HepG2 (cell line): Measurements from ENCODE around the gene ZNF217. TPM values are rescaled to one million over a fixed set of nuclear protein-coding genes. Genes with fewer than 3 reads are reported as not detected.

Source experiments
- ATAC-seq: fragments of 200-7000 bp; cut with Tn5 transposase; 3 replicates; pipeline ENCODE4 v1.9.1; 2020; ENCODE audit warnings: mild to moderate bottlenecking, moderate library complexity
- BruUV-seq: library from RNA; stranded (reverse); fragments of 400-500 nt; replicated peaks from 2 replicates; lab custom pipeline; 2021; lab: Mats Ljungman, UMichigan
- CTCF ChIA-PET: fragments of 300-600 bp; formaldehyde crosslinking; extraction: SDS; loops from one replicate; lab custom pipeline; 2021; ENCODE audit warnings: low total read pairs, inconsistent platforms, low intra/inter-chr PET ratio; lab: Yijun Ruan, JAX
- POLR2A ChIA-PET: fragments of 350-600 bp; sonication (Branson Sonifier 250); formaldehyde crosslinking; loops from one replicate; lab custom pipeline; 2020; ENCODE audit warnings: antibody characterized with exemption, inconsistent platforms; lab: Yijun Ruan, JAX
- DNase-seq: peaks from one replicate; pipeline ENCODE4 v3.0.0-alpha.2; 2015; ENCODE audit warnings: low spot score
- FAIRE-seq: peaks from 3 replicates; lab custom pipeline; 2011; peaks lifted over from hg19 to GRCh38; lab: Jason Lieb, UNC
- H2AFZ ChIP-seq: one replicate; pipeline ENCODE4 v1.6.1; 2011; ENCODE audit warnings: low read length, inconsistent platforms
- H3K27ac ChIP-seq: fragments of 300-600 bp; 3 replicates; pipeline ENCODE4 v1.8.0; 2011; ENCODE audit warnings: mixed run types, mild to moderate bottlenecking, mixed read lengths, low read length, inconsistent platforms; ENCODE audit not compliant: insufficient read depth; ENCODE audit errors: extremely low read length
- H3K27me3 ChIP-seq, 2 experiments: fragments of 200-600 bp in 1 of 2; 2 replicates in 1 of 2; 3 replicates in 1 of 2; pipeline versions ENCODE4 v1.6.0 to v1.8.0; 2011; ENCODE audit warnings: low read length in 2 of 2, mild to moderate bottlenecking in 2 of 2, moderate library complexity in 2 of 2, inconsistent platforms in 1 of 2; ENCODE audit not compliant: insufficient read depth in 2 of 2, control insufficient read depth in 1 of 2
- H3K36me3 ChIP-seq, 2 experiments: fragments of 200-600 bp in 1 of 2; replicated peaks in 1 of 2; 2 replicates in 1 of 2; 3 replicates in 1 of 2; pipeline versions ENCODE4 v1.5.1 to v1.8.0; 2011; ENCODE audit warnings: low read length in 2 of 2, inconsistent platforms in 1 of 2; ENCODE audit not compliant: insufficient read depth in 2 of 2, control insufficient read depth in 1 of 2
- H3K4me1 ChIP-seq: 2 replicates; pipeline ENCODE4 v1.5.1; 2012; ENCODE audit warnings: low read length, inconsistent platforms; ENCODE audit not compliant: insufficient read depth
- H3K4me2 ChIP-seq: 2 replicates; pipeline ENCODE4 v1.6.0; 2011; ENCODE audit warnings: low read depth, low read length, inconsistent platforms
- H3K4me3 ChIP-seq, 3 experiments: fragments of 200-600 bp in 1 of 3; sonication (generic), shearing (Covaris generic) in 1 of 3; replicated peaks in 1 of 3; 2 replicates each; pipeline ENCODE4 v1.5.1; 2011 to 2016; ENCODE audit warnings: low read length in 3 of 3, inconsistent platforms in 2 of 3, low read depth in 2 of 3, mild to moderate bottlenecking in 2 of 3, control low read depth in 1 of 3, mixed read lengths in 1 of 3; ENCODE audit not compliant: insufficient read depth in 1 of 3
- H3K79me2 ChIP-seq: one replicate; pipeline ENCODE4 v1.6.1; 2011; ENCODE audit warnings: low read length, inconsistent platforms; ENCODE audit not compliant: insufficient read depth
- H3K9ac ChIP-seq: 2 replicates; pipeline ENCODE4 v1.6.0; 2011; ENCODE audit warnings: mild to moderate bottlenecking, low read depth, low read length, inconsistent platforms; ENCODE audit not compliant: insufficient read depth
- H3K9me3 ChIP-seq: 2 replicates; pipeline ENCODE4 v1.5.1; 2012; ENCODE audit warnings: mild to moderate bottlenecking, low read length
- H4K20me1 ChIP-seq: 2 replicates; pipeline ENCODE4 v1.6.0; 2011; ENCODE audit warnings: inconsistent platforms, mild to moderate bottlenecking, low read length, moderate library complexity; ENCODE audit not compliant: insufficient read depth
- KLF6 ChIP-seq: IDR thresholded peaks from 2 replicates; pipeline ENCODE4 v1.8.0; 2016; ENCODE audit warnings: missing biosample characterization, missing genetic modification reagents
- NFATC3 ChIP-seq: sonication (generic); formaldehyde crosslinking; IDR thresholded peaks from 2 replicates; pipeline ENCODE4 v1.5.1; 2020; ENCODE audit warnings: mild to moderate bottlenecking, missing genetic modification reagents
- PCBP2 ChIP-seq: fragments of 200-400 bp; formaldehyde crosslinking; optimal IDR thresholded peaks from 2 replicates; pipeline ENCODE3; 2018; ENCODE audit warnings: low read length, low read depth; ENCODE audit not compliant: poor library complexity, severe bottlenecking
- RAD21 ChIP-seq: fragments of 450-650 bp; formaldehyde crosslinking; IDR thresholded peaks from 2 replicates; pipeline ENCODE4 v1.5.0; 2020; ENCODE audit warnings: mild to moderate bottlenecking
- SOX5 ChIP-seq: IDR thresholded peaks from 2 replicates; pipeline ENCODE4 v1.6.1; 2016; ENCODE audit warnings: borderline replicate concordance
- ZMYM3 ChIP-seq: sonication (generic); formaldehyde crosslinking; IDR thresholded peaks from 2 replicates; pipeline ENCODE4 v1.5.1; 2020; ENCODE audit warnings: mild to moderate bottlenecking, missing genetic modification reagents
- ZNF547 ChIP-seq: sonication (generic); formaldehyde crosslinking; IDR thresholded peaks from 2 replicates; pipeline ENCODE4 v1.5.1; 2020; ENCODE audit warnings: mild to moderate bottlenecking, missing genetic modification reagents
- ZNF567 ChIP-seq: sonication (generic); formaldehyde crosslinking; IDR thresholded peaks from 2 replicates; pipeline ENCODE4 v1.8.1; 2023; ENCODE audit warnings: mild to moderate bottlenecking, missing genetic modification reagents, borderline replicate concordance
- WGBS: methylation state at CpG from one replicate; pipeline ENCODE4 v1.1.6; 2017; ENCODE audit warnings: low lambda C conversion rate; 5-methylcytosine and 5-hydroxymethylcytosine counted together
- in situ Hi-C: cut with HindIII; loops from 2 replicates; pipeline ENCODE4 v1.10.0; 2017; ENCODE audit warnings: low pct_unique_long_range_greater_than_20kb; ENCODE audit not compliant: extremely low pct_ligation_motif_present
- intact Hi-C: fragments of 100-400 bp; cut with micrococcal nuclease; formaldehyde crosslinking; loops from one replicate; pipeline ENCODE4 v1.10.0; 2022; ENCODE audit not compliant: unreplicated experiment
- polyA plus RNA-seq, 8 experiments: library from polyadenylated mRNA; depleted of rRNA in 3 of 8; stranded (reverse) in 7 of 8; unstranded in 1 of 8; fragments of >200 nt; fragmentation: Illumina TruSeq in 4 of 8; extraction: Trizol in 4 of 8; gene quantifications; 2 replicates each; pipeline versions ENCODE4 v1.2.1 to v1.2.3, GENCODE V29; 2011 to 2016; ENCODE audit warnings: low read depth in 4 of 8, missing spikeins in 1 of 8, mixed read lengths in 1 of 8; ENCODE audit not compliant: insufficient read depth in 1 of 8
- total RNA-seq, 5 experiments: library from RNA; depleted of rRNA; stranded (reverse); fragments of >200 nt; fragmentation: Illumina TruSeq; extraction: Trizol; gene quantifications; 2 replicates each; pipeline ENCODE4 v1.2.3, GENCODE V29; 2016; ENCODE audit warnings: low read depth in 1 of 5
- TF ChIP-seq, protein P1 (sequence below): IDR thresholded peaks from 2 replicates; pipeline ENCODE4 v1.6.1; 2016; ENCODE audit warnings: missing compliant biosample characterization, missing genetic modification reagents, borderline replicate concordance
- TF ChIP-seq, protein P2 (sequence below): IDR thresholded peaks from 2 replicates; pipeline ENCODE4 v1.6.1; 2012; ENCODE audit warnings: low read depth, low read length, improper control_type of control experiment
- TF ChIP-seq, protein P3 (sequence below): sonication (generic); formaldehyde crosslinking; IDR thresholded peaks from 2 replicates; pipeline ENCODE4 v1.5.0; 2020; ENCODE audit warnings: missing genetic modification reagents
- TF ChIP-seq, protein P4 (sequence below): sonication (generic); formaldehyde crosslinking; IDR thresholded peaks from 2 replicates; pipeline ENCODE4 v1.4.0; 2020; ENCODE audit warnings: missing genetic modification reagents
- TF ChIP-seq, protein P5 (sequence below): sonication (generic); formaldehyde crosslinking; IDR thresholded peaks from 2 replicates; pipeline ENCODE4 v1.4.0; 2020; ENCODE audit warnings: missing genetic modification reagents

Gene ZNF217
- total and polyA plus RNA-seq, 2 of the 13 experiments (the other 11 are each of a cell fraction or from before 2014, with no cell fraction given): 22.3 to 29.8 TPM

DNA sequence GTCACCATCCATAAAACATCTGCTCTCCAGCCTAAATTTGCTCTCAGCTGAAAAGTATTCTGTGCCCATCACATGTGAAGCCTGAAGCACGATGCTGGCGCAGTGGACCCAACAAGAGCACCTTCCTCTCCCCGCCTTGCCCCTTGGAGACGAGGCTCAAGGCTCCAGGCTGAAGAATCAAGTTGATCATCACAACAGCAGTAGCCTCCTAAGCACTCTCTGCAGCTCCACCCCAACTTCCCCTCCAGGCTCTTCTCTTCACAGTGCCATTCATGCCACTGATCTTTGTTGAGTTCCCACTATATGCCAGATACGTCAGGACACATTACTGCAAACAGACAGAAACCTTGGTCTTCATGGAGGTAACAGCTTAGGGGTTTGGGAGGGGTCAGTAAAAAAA is 41.6 kb upstream of the ZNF217 start:
- DNase-seq (no peak), ATAC-seq (peak; percentile 36; the same call in 1 of the 3 replicates), FAIRE-seq (no peak)
- intact Hi-C loops: no loop called here
- no TSS peak for BruUV-seq
- in situ Hi-C loops: no loop called here
- ChIA-PET POLR2A (interaction anchor here (1.2 to 2.2 kb wide), 3 partner anchors 12 to 42 kb away, joined by 4 to 21 read pairs (median 6); partner anchors contain the start of gene ZNF217), CTCF (no interaction called here)
- Histone ChIP-seq H3K36me3 (no peaks in the 10 kb centered on the region), H3K9ac (no peak overlapping the region), H4K20me1 (no peaks in the 10 kb centered on the region), H3K79me2 (no peaks in the 10 kb centered on the region), H3K9me3 (no peaks in the 10 kb centered on the region), H3K27me3 (no peaks in the 10 kb centered on the region), H3K27ac (no peak overlapping the region), H3K4me3 (no peak overlapping the region), H3K4me1 (peaks cover 37% of the 10 kb centered on the region), H3K4me2 (no peak overlapping the region), H2AFZ (peak overlapping the region; percentile 38)
- WGBS: 71% methylated on average over 5 of the region's 5 CpGs
- TF ChIP-seq, protein P1, sequence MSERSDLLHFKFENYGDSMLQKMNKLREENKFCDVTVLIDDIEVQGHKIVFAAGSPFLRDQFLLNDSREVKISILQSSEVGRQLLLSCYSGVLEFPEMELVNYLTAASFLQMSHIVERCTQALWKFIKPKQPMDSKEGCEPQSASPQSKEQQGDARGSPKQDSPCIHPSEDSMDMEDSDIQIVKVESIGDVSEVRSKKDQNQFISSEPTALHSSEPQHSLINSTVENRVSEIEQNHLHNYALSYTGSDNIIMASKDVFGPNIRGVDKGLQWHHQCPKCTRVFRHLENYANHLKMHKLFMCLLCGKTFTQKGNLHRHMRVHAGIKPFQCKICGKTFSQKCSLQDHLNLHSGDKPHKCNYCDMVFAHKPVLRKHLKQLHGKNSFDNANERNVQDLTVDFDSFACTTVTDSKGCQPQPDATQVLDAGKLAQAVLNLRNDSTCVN: no peak
- TF ChIP-seq ZNF567: no peak
- no peak for TF ChIP-seq ZNF547 (CRISPR knock-in tag)
- TF ChIP-seq, protein P2, sequence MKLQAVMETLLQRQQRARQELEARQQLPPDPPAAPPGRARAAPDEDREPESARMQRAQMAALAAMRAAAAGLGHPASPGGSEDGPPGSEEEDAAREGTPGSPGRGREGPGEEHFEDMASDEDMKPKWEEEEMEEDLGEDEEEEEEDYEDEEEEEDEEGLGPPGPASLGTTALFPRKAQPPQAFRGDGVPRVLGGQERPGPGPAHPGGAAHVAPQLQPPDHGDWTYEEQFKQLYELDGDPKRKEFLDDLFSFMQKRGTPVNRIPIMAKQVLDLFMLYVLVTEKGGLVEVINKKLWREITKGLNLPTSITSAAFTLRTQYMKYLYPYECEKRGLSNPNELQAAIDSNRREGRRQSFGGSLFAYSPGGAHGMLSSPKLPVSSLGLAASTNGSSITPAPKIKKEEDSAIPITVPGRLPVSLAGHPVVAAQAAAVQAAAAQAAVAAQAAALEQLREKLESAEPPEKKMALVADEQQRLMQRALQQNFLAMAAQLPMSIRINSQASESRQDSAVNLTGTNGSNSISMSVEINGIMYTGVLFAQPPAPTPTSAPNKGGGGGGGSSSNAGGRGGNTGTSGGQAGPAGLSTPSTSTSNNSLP: no peak
- TF ChIP-seq, protein P3, sequence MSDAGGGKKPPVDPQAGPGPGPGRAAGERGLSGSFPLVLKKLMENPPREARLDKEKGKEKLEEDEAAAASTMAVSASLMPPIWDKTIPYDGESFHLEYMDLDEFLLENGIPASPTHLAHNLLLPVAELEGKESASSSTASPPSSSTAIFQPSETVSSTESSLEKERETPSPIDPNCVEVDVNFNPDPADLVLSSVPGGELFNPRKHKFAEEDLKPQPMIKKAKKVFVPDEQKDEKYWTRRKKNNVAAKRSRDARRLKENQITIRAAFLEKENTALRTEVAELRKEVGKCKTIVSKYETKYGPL (CRISPR knock-in tag): no peak
- TF ChIP-seq, protein P4, sequence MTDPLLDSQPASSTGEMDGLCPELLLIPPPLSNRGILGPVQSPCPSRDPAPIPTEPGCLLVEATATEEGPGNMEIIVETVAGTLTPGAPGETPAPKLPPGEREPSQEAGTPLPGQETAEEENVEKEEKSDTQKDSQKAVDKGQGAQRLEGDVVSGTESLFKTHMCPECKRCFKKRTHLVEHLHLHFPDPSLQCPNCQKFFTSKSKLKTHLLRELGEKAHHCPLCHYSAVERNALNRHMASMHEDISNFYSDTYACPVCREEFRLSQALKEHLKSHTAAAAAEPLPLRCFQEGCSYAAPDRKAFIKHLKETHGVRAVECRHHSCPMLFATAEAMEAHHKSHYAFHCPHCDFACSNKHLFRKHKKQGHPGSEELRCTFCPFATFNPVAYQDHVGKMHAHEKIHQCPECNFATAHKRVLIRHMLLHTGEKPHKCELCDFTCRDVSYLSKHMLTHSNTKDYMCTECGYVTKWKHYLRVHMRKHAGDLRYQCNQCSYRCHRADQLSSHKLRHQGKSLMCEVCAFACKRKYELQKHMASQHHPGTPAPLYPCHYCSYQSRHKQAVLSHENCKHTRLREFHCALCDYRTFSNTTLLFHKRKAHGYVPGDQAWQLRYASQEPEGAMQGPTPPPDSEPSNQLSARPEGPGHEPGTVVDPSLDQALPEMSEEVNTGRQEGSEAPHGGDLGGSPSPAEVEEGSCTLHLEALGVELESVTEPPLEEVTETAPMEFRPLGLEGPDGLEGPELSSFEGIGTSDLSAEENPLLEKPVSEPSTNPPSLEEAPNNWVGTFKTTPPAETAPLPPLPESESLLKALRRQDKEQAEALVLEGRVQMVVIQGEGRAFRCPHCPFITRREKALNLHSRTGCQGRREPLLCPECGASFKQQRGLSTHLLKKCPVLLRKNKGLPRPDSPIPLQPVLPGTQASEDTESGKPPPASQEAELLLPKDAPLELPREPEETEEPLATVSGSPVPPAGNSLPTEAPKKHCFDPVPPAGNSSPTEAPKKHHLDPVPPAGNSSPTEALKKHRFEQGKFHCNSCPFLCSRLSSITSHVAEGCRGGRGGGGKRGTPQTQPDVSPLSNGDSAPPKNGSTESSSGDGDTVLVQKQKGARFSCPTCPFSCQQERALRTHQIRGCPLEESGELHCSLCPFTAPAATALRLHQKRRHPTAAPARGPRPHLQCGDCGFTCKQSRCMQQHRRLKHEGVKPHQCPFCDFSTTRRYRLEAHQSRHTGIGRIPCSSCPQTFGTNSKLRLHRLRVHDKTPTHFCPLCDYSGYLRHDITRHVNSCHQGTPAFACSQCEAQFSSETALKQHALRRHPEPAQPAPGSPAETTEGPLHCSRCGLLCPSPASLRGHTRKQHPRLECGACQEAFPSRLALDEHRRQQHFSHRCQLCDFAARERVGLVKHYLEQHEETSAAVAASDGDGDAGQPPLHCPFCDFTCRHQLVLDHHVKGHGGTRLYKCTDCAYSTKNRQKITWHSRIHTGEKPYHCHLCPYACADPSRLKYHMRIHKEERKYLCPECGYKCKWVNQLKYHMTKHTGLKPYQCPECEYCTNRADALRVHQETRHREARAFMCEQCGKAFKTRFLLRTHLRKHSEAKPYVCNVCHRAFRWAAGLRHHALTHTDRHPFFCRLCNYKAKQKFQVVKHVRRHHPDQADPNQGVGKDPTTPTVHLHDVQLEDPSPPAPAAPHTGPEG: no peak
- TF ChIP-seq, protein P5, sequence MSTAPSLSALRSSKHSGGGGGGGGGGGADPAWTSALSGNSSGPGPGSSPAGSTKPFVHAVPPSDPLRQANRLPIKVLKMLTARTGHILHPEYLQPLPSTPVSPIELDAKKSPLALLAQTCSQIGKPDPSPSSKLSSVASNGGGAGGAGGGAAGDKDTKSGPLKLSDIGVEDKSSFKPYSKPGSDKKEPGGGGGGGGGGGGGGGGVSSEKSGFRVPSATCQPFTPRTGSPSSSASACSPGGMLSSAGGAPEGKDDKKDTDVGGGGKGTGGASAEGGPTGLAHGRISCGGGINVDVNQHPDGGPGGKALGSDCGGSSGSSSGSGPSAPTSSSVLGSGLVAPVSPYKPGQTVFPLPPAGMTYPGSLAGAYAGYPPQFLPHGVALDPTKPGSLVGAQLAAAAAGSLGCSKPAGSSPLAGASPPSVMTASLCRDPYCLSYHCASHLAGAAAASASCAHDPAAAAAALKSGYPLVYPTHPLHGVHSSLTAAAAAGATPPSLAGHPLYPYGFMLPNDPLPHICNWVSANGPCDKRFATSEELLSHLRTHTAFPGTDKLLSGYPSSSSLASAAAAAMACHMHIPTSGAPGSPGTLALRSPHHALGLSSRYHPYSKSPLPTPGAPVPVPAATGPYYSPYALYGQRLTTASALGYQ: no peak
- no peak for TF ChIP-seq NFATC3
- no peak for TF ChIP-seq PCBP2
- no peak for TF ChIP-seq SOX5 (CRISPR knock-in tag)
- no peak for TF ChIP-seq KLF6 (CRISPR knock-in tag)
- 0 out of 2 replicates have a peak, but pooled peaks have one; percentile 32 for TF ChIP-seq ZMYM3
- no peak for TF ChIP-seq RAD21
